ENCODE measurements around the gene SURF1.
"Not testable (repeated sequence)": the region's sequence is repeated elsewhere in the genome, so short reads cannot be mapped to it uniquely, and the experiment has no call there.

SURF1 gene

DNA sequence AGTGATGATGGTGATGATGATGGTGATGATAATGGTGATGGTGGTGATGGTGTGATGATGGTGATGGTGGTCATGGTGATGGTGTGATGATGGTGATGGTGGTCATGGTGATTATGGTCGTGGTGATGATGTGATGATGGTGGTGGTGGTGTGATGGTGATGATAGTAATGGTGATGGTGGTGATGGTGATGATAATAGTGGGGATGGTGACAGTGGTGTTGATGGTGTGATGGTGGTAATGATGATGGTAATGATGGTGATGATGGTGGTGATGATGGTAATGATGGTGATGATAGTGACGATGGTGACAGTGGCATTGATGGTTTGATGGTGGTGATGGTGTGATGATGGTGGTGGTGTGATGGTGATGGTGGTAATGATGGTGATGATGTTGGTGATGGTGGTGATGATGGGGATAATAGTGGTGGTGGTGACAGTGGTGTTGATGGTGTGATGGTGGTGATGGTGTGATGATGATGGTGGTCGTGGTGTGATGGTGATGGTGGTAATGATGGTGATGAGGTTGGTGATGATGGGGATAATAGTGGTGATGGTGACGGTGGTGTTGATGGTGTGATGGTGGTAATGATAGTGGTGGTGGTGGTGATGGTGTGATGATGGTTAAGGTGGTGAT lies 26.3 kb upstream of the SURF1 start:
- no peak for DNase-seq

DNA sequence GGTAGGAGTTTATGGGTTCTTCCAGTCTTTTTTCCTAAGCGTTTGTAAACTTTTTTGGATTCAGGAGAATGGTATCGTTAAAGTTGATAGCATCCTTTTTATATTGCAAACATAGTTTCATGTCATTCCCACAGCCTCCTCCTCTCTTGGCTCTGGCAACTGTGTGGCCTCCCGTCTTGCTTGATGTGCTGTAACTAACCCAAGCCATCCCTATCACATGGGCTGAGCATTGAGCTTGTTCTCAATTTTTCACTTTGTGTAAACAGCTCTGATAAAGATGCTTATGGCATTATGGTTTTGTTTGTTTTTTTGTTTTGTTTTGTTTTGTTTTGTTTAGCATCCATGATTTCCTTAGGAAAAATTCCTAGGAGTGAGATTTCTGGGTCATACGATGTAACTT lies 24.4 kb upstream of the SURF1 start:
- no peak for DNase-seq

DNA sequence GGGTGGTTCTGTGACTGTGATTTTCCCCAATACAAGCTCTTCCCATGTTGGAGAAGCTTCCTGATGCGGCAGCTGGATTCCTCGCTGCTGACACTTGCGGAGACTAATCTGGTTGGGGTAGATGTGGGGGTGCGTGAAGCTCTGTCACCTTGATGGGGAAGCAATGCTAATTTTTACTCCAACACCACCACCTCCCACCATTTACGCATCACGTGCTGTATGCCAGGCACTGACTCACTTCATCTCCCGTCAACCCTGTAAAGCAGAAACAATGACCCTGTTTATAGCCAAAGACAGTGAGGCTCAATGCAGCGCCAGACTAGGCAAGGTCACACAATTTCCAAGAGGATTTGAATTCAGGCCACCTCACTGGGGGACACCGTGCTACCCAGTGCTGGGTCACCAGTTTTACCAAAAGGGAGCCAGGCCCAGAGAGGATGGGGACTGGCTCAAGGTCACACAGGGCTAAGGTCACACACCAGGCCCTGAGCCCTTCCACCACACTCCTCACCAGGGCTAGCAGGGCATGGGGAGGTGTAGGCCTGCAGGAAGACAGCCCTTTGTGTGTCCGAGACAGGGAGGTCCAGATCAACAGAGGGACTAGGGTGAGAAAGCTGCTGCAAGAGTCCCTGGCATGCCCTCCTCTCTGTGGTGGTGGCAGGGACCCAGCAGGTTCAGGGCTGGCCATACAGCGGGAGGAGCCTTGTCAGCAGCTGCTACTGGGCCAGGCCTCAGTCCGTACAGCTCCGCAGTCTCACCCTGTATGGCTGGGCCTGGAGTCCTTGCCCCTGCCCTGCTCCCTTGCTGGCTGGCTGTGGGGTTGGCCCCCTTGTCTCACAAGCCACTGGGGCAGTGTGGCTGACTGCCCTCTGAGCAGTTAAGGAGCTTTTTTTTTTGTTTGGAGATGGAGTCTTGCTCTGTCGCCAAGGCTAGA lies 23.1 kb upstream of the SURF1 start:
- DNase-seq: no peak

DNA sequence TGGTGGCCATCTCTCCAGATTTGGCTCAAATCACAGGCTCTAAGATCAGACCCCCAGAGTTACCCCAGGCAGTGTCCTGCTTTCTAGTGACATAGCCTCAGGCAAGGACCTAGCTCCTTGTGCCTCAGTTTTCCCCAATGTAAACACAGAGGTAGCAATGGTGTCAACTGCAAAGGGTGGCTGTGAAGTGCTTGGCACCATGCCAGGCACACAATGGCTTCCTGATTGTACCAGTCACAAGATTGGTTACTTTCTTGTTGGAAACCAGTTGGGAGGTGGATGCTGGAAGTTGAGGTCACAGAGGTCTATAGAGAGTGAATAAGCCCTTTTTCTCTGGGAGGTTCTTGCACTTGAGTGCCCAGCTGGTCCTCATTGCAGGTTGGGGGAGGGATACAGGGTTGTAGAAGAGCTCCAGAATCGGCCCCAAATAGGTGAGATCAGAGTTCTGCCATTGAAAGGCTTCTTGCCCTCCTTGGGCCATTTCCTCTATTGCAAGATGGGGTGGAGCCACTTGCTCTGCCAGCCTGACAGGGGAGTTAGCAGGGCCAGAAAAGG lies 22.2 kb upstream of the SURF1 start:
- no peak for DNase-seq

DNA sequence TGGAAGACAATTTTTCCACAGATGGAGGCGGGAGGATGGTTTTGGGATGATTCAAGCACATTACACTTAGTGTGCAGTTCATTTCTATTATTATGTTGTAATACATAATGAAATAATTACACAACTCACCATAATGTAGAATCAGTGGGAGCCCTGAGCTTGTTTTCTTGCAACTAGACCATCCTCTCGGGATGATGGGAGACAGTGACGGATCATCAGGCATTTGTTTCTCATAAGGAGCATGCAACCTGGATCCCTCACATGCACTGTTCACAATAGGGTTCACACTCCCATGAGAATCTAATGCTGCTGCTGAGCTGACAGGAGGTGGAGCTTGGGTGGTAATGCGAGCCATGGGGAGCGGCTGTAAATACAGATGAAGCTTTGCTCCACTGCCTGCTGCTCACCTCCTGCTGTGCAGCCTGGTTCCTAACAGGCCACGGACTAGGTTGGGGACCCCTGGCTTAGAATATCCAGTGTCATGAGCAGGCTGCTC lies 21.5 kb upstream of the SURF1 start:
- DNase-seq: no peak

DNA sequence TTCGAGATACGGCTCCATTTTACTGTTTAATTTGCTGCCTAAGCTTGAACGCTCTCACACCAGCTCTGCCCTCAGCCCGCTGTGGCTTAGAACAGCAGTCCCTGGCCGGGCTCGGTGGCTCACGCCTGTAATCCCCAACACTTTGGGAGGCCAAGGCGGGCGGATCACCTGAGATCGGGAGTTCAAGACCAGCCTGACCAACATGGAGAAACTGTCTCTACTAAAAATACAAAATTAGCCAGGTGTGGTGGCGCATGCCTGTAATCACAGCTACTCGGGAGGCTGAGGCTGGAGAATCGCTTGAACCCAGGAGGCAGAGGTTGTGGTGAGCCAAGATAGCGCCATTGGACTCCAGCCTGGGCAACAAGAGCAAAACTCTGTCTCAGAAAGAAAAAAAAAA lies 21.0 kb upstream of the SURF1 start:
- not testable (repeated sequence) for DNase-seq

DNA sequence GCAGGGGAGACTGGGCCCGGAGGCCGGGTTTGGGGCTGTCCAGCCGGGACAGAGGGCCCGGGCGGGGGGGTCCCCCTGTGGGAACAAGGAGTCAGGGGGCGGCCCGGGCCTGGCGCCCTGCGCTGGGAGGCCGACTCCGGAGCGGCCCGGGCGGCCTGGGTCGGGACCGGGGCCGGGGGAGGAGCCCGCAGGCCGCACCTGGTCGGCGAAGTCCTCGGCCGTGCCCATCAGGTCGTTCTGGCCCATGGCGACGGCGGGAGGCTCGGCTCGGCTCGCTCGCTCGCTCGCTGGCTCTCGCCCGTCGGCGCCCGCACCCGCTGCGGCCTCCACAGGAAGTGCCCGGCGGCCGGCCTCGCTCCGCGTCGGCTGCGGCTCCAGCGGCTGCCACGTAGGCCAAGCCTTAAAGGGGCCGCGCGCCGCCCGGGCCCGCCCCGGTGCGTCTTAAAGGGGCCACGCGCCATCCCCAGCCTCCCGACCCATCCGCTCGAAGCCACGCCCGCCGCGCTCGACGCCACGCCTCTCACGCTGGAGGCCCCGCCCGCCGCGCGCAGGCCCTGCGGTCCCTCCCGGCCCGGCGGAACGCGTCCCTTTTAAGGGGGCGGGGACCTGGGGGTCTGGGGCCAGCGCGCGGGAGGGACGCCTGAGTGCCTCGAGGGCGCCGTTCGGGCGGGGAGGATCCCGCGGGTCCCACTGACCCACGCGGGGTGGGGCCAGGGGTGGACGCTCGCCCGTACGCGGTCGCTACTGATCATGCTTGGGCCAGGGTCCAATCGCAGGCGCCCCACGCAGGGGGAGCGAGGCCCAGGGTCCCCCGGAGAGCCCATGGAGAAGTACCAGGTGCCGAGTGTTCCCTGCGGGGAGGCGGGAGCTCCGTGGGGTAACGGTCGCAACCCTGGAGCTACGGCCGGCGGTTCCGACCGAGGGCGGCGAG lies 19.7 kb upstream of the SURF1 start, which contains the start of the genes STKLD1 and SURF4:
TSS of gene STKLD1 (plus strand) at position 643 of the 931 bp plus-strand sequence. CDS start at position 751, 108 bp downstream.
TSS of gene SURF4 (minus strand) at position 337 of the 931 bp plus-strand sequence. CDS start at position 246, 91 bp downstream.
- DNase-seq: peak; percentile 94 to 96

DNA sequence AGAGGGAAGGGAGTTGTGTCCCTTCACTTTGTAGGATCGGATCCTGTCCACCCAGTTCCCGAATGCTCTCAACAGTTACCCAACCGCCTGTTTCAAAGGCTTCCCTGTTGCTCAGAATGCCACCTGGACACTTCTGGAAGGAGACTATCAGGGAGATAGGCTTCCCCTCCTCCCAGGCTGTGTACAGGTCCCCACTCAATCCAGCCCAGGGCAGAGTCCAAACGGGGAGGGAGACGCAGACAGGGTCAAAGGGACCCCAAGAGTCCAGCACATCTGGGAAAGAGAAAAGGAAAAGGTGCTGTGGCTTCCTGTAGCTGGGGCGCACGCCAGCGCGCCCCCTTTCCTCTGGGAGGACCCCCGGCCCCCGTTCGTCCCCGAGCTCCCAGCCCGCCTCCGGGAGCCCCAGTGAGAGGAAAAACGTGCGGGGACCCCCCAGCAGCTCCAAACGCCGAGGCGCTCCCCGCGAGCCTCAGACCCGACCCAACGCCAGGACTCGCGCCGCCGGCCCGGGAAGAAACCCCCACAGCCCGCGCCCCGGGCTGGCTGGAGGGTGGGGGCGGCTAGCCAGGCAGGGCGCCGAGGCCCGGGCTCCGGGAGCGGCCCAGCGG lies 18.9 kb upstream of the SURF1 start:
- DNase-seq: no peak

DNA sequence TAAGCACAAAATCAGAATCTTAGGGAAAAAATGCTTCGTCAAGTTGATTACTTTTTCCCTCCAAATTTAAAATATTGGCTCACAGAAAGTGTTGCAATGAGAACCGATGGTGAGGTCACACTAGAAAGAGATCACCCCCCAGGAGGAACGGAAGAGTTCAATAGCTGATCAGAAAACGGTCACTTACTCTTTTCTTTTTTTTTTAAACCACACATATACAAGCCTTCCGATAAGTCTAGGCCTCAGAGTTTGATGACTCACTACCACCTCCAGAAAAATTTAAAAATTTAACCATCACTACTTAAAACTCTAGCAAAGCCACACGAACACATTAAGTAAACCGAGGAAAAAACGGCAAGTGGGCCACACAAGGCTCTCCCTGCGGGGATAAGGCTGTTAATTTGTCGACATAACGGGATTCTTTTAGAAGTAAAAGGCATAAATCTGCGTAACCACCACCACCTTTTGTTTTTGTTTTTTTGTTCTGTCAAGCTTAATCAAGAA lies 18.4 kb upstream of the SURF1 start:
- DNase-seq: peak; percentile 20 to 57

DNA sequence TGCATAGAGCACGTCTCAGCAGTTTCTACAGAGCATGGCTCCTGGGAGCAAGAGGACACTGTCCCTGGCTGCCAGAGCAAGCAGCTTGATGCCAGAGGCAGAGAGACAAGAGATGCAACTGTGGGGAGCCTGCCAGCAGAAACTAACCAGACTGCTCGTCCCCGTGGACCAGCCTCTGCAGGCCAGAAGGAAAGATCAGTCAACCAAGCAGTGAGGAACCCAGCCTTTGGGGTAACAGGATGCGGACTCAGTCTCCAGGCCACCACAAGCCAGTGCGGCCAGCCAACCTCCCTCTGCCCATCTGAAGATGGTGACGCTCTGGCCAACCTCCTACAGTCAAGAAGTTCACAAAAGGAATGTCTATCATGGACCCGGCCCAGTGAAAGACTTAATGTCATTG lies 15.9 kb upstream of the SURF1 start:
- DNase-seq: no peak

DNA sequence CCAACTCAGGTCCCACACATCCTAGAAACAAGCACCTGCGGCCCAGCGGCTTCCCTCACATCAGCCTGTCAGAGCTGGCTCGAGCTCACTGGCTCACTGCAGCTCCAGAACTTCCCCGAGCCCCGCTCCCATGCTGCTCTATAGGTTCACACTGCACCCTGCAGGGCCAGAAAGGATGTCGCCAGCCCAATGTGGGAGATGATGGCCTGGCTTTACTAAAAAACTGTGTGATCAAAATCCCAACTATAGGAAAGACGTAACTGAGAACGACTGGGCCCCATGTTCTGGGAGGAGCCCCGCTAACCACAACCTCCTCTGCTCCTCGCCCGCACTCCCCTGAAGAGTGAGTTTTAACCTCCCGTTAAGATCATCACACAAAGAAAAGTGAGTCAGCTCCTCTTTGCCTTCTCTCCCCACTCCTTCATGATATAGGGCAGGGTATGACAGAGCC lies 15.0 kb upstream of the SURF1 start:
- peak; percentile 58 to 72 for DNase-seq

DNA sequence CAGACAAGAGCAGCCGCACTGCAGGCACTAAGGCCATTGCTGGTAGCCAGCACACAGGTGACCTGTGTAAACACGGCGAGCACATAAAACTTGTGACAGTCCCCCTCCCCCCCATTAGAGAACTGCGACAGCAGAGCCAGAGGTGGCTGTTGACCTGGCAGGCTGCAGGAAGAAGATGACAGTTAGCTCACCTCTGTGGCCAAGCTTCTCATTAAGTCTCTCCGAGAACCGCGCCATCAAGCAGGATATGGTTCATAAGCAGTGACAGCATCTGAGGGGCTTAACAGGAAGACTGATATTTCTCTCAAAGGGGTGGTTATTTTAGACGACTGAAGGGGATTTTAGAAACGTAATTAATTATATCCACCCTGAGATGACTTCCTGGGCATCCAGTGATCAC lies 14.4 kb upstream of the SURF1 start:
- peak; percentile 42 to 69 for DNase-seq

DNA sequence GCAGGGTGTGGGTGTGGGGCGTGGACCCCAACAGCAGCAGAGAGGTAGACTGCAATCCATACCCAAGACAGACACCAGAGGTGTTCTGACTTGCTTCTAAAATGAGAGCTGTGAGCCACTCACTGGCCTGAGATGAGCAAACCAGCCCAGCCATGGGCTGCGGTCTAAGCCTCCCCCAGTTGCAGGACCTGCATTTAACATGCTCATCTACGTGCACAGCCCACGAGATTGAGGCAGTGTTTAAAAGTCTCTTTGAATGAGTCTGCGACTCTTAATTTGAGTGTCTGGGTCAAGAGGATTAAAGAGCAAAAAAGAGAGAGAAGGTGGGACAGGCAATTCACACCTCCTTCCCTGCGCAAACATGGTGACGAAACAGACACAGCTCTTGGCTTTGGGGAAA lies 13.6 kb upstream of the SURF1 start:
- no peak for DNase-seq

DNA sequence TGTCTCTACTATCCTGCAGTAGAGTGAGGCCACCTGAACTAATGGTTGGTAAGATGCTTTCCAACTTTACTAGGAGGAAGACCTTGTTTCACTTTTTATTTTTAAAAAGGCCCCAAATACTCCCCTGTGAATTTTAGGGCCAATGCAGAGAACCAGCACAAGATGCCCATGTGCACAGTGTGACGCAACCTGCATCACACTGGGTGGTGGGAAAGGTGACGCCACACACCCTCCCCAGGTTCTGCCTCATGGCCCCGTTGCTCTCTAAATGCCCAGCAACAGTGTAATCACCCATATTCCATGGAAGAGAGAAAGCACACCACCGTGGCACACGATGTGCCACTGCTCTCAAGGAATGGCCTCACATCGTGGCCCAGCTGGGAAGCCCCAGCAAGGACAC lies 13.1 kb upstream of the SURF1 start:
- DNase-seq: no peak

DNA sequence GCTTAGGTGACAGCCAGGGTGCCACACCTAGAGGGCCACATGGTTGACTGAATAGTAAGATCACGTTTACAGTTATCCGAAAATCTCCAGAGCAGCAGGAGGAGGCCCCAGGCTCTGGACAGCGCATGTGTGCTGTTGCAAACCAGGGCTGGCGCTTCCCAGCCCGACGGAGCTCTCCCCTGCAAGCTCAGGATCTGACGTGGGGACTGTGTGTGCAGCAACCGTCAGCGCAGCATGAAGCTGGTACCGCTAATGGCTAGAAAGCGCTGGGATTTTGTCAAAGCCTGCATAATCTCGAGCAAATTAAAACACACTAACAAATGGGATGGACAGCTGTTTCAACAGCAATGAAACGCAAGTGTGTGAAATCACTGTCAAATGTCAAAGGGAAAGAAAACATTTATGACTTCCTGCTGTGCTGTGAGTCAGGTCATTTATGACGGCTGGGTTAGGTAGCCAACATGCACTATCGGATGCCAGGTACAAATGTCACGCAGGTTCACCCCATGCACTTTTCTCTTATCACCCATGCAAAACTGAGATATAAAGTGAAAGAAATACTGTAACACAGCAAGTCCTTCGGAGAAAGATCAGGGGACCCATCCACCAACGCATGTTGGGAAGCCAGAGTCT lies 12.1 kb upstream of the SURF1 start:
- DNase-seq: no peak

DNA sequence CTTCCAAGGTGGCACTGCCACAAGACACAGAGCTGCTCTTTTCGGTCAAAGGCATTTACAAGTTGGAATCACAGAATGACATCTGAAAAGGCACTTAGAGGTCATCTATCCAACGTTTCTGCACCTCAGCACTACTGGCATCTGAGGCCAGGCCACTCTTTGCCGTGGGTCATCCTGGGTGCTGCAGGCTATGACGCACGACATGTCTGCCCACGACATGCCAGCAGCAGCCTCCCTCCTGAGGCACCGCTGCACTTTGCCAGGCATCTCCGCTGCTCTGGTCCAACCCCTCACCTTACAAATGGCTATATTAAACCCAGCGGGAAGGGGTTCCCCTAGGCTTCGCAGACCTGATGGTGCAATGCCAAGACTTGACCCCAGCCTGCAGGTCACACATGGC lies 11.5 kb upstream of the SURF1 start:
- DNase-seq: no peak

DNA sequence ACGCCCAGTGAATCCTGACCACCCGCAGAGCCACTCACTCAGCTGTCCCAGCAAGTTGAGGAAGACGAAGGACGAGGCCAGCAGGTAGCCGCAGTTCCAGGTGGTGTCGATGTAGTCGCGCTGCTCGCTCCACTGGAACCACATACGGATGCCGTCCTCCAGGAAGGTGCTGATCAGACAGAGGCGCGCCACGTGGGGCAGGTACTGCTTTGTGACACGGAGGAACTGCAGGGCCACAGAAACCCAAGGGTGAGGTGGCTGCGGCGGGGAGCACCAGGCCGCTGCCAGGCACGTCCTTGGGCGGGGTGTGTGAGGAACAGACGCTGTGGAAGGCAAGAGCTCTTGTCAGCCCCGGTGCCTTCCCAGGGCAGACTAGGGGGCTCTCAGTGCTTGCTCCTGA lies 10.9 kb upstream of the SURF1 start:
- no peak for DNase-seq

DNA sequence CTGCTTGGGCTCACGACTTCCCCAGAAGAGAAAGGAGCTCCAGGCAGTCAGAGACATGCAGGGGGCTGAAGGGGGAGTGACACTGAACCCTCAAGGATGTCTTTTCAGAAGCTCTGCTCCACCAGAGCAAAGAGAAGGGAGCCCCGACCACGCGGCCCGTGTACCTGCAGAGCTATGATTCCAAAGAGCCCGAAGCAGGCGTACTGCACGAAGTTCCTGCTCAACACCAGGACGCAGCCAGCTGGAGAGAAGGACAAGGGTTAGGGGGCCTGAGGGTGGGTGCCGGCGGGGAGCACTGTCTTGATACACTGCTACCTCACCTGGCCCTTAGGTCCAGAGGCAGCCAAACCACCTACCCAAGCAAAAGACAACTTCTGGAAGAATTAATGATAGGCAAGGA lies 10.1 kb upstream of the SURF1 start:
- DNase-seq: no peak

DNA sequence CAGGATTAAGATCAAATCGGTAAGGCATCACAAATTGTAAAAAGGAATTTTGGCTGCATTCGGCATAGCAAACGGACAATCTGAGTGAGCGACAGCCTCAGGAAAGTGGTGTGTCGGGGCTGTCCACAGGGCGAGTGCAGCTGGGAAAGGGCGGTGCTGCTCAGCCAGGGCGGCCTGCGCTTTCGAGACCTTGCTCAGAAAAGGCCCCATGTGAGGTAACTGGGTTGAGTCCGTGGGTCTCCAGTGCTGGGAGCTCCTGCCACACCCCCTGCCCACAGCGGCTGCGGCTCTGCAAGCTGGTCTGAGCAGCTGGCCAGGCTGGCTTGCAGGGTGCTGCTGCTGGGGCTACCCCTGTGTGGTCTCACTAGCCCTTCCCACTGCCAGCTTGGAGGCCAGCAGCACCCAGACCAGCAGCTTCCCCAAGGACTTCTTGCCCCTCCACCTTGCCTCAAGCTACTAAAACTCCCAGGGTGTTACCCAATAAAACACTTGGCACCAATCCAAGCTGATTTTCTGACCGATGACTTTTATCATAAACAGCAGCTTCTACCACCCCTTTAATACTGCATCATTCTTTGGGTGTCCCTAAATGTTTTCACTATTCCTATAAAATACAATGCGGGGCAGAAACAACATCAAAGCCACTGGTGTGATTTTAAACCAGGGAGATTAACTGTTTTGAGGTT lies 6.2 kb upstream of the SURF1 start:
- no peak for DNase-seq

DNA sequence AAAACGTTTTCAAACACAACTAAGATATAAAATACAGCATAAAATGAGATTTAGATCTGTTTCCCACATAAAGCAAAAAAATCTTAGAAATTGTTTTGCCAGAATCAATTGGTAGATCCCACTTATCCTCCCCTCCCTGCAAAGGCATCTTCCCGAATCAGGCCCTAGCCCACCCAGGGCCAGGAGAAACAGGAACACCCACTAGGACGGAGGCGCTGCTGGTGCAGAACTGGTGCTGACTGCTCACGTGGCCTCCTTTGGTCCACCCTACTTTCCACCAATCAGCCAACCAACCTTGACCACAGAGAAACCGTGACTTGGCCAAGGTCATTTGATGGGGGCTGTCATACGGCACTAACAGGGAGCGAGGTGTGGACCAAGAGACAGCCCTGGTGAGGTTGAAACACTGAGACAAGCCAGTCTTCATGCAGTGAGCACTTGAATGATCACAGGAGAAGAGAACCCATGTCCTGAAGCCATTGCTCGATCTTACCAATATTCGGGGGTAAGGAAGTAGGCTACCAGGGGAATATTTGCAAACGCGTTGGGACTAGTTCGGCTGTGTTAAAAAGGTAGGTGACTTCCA lies 5.3 kb upstream of the SURF1 start:
- DNase-seq: no peak

All from CD4-positive, alpha-beta T cell treated with Interleukin-1 beta for 1 hour (primary cell).